Lung (tissue), 12 donors: ENCODE data around the gene FANCC. TPM values are rescaled to one million over a fixed set of nuclear protein-coding genes. Genes with fewer than 3 reads are reported as not detected.

Experiments
- ATAC-seq: fragments of 200-7000 bp; cut with Tn5 transposase; one replicate; pipeline ENCODE4 v1.9.1; 2020; ENCODE audit warnings: moderate number of reproducible peaks; ENCODE audit not compliant: insufficient read depth, low FRiP score
- DNase-seq, 3 donors: peaks; one replicate each; pipeline ENCODE4 v3.0.0-alpha.2; 2013 to 2017
- H3K27ac ChIP-seq, 2 donors: one replicate each; pipeline ENCODE4 v1.5.1; 2013; ENCODE audit warnings: mild to moderate bottlenecking in 2 of 2, moderate library complexity in 2 of 2, control low read depth in 1 of 2, inconsistent platforms in 1 of 2, low read depth in 1 of 2, low read length in 1 of 2
- H3K27me3 ChIP-seq, 3 donors: one replicate each; pipeline ENCODE4 v1.5.1; 2013; ENCODE audit warnings: low read length in 2 of 3; ENCODE audit not compliant: control insufficient read depth in 3 of 3, insufficient read depth in 3 of 3
- H3K36me3 ChIP-seq, 4 donors: one replicate each; pipeline ENCODE4 v1.5.1; 2013; ENCODE audit warnings: low read length in 4 of 4, mild to moderate bottlenecking in 1 of 4, moderate library complexity in 1 of 4; ENCODE audit not compliant: control insufficient read depth in 4 of 4, insufficient read depth in 4 of 4
- H3K4me1 ChIP-seq, 5 donors: one replicate each; pipeline ENCODE4 v1.5.1; 2013; ENCODE audit warnings: low read length in 5 of 5, mild to moderate bottlenecking in 2 of 5, moderate library complexity in 1 of 5; ENCODE audit not compliant: control insufficient read depth in 5 of 5, insufficient read depth in 5 of 5
- H3K4me3 ChIP-seq: one replicate; pipeline ENCODE4 v1.5.1; 2013; ENCODE audit warnings: mild to moderate bottlenecking, control low read depth, moderate library complexity
- H3K9ac ChIP-seq, 2 donors: one replicate each; pipeline ENCODE4 v1.5.1; 2013; ENCODE audit warnings: low read length in 2 of 2, control low read depth in 1 of 2; ENCODE audit not compliant: insufficient read depth in 1 of 2
- H3K9me3 ChIP-seq, 4 donors: one replicate each; pipeline ENCODE4 v1.5.1; 2013; ENCODE audit warnings: low read length in 3 of 4, mild to moderate bottlenecking in 1 of 4, moderate library complexity in 1 of 4; ENCODE audit not compliant: control insufficient read depth in 4 of 4, insufficient read depth in 3 of 4
- WGBS, 2 donors: extraction: QIAGEN DNeasy Blood & Tissue Kit; methylation state at CpG; one replicate each; pipeline ENCODE4 v1.1.7; 2013; 5-methylcytosine and 5-hydroxymethylcytosine counted together
- polyA plus RNA-seq, 2 donors: library from polyadenylated mRNA; stranded (reverse); fragments of 200-250 nt; gene quantifications; one replicate each; pipeline ENCODE4 v1.2.1, GENCODE V29; 2013
- total RNA-seq, 2 donors: library from RNA; depleted of rRNA in 1 of 2; stranded (reverse); fragments of >200 nt in 1 of 2; gene quantifications; one replicate each; pipeline ENCODE4 v1.2.1, GENCODE V29; 2014 to 2021
- TF ChIP-seq, protein P1 (sequence below): IDR thresholded peaks from 2 replicates; pipeline ENCODE4 v1.5.1; 2012; ENCODE audit warnings: mild to moderate bottlenecking; ENCODE audit errors: control extremely low read depth, extremely low read depth
- donor health status: control.
- donor health status: control.
- donor health status: Bipolar disorder and iron deficiency.
- donor health status: healthy.
- donor health status: DM: yes; HTN: yes; CAD: no.

FANCC gene
- total and polyA plus RNA-seq, 4 donors, result 4.4 to 20.0 (median 8.7) TPM

DNA sequence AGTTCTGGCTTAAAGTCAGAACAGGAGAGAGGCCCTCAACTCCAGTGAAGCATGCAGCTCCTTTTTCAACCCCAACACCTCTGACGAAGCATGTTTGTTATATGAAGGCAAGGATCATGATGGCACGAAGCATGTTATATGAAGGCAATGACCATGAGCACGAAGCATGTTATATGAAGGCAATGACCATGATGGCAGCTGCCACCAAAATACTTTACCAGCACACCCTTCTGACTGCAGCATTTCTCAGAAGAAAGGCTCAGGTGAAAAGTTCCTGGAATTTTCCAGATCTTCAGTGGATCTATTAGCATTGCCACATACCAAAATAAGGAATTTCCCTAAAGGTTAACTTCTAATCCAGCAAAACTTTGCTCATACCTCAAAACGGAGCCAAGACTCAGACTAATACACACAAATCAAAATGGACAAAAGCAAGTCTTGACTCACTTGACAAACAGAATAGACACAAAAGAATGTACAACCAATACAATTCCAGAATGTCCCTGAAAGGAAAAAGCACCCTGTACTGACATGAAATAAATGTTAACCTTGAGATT, 217.4 kb downstream of the FANCC start:
- Histone ChIP-seq H3K27me3 (no peaks in the 10 kb centered on the region), H3K4me3 (no peak overlapping the region), H3K27ac (peak overlapping the region in 1 of 2 donors; percentile 4), H3K36me3 (peaks cover 0 to 23% (median 11%) of the 10 kb centered on the region in 4 donors), H3K9me3 (peaks cover 0 to 2% (median 0%) of the 10 kb centered on the region in 4 donors), H3K4me1 (peaks cover 0 to 19% (median 4%) of the 10 kb centered on the region in 5 donors), H3K9ac (no peak overlapping the region)
- ATAC-seq (no peak), DNase-seq (no peak)
- 82 to 90% methylated on average over 4 of the region's 4 CpGs for WGBS, 2 donors
- TF ChIP-seq, protein P1, sequence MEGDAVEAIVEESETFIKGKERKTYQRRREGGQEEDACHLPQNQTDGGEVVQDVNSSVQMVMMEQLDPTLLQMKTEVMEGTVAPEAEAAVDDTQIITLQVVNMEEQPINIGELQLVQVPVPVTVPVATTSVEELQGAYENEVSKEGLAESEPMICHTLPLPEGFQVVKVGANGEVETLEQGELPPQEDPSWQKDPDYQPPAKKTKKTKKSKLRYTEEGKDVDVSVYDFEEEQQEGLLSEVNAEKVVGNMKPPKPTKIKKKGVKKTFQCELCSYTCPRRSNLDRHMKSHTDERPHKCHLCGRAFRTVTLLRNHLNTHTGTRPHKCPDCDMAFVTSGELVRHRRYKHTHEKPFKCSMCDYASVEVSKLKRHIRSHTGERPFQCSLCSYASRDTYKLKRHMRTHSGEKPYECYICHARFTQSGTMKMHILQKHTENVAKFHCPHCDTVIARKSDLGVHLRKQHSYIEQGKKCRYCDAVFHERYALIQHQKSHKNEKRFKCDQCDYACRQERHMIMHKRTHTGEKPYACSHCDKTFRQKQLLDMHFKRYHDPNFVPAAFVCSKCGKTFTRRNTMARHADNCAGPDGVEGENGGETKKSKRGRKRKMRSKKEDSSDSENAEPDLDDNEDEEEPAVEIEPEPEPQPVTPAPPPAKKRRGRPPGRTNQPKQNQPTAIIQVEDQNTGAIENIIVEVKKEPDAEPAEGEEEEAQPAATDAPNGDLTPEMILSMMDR, result no peak

DNA sequence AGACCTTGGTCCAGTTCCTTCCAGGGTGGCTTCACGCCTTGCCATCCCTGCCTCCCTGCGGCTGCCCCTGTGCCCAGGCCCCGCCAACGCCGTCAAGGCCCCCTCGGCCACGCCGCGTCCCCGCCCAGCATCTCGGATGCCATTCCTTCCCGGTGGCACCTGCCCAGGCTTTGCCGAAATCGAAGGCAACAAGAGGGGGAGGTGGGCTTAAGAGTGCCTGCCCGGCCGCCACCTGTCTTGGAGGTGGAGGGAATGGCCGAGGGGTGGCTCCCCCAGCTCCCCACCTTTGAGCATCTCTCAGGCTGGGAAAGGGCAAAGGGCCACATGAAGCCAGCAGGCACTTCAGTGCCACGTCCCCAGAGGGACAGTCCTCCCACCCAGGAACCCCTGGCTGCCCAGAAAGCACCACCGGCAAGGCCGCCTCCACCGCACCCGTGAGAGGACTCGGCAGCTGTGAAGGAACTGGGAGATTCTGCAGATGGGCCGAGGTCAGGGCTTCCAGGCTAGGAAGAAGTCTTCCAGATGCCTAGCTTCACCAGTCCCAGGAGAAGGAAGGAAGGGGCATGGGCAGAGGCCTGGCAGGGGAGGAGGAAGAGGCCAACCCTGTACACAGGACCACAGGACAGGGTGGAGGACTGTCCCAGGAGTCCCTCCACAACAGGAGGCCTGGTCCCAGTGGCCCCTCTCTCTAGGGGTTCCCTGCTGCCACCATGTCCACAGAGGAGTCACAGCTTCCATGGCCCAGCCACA, 218.0 kb downstream of the FANCC start:
- H3K4me1 ChIP-seq, result peaks cover 0 to 21% (median 4%) of the 10 kb centered on the region in 5 donors

DNA sequence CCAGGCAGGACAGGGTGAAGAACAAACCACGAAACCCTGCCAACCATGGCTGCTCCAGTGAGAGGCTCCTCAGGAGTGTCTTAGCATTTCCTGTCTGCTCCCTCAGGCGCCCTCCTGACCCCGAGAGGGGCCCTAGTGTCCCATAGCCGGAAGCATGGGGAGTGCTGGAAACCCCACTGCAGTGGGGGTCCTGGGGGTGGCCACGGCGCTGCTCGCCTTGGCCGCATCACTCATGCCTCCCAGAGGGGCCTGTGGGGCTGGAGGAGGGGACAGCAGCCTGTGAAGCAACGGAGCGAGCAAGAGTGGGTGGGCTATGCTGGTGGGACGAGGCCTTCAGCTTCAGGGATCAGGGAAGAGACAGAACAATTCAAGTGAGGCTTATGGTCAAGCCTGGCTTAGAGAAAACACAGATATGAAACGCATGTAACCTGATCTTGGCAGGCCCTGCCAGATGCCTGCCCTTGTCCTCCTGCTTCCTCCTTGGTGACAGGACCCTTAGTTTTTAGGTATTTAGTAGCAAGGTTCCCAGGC, 219.1 kb downstream of the FANCC start:
- Histone ChIP-seq H3K9ac (no peak overlapping the region), H3K27me3 (no peaks in the 10 kb centered on the region), H3K9me3 (peaks cover 0 to 2% (median 0%) of the 10 kb centered on the region in 4 donors), H3K27ac (peak overlapping the region in 1 of 2 donors; percentile 26), H3K4me1 (peaks cover 0 to 18% (median 4%) of the 10 kb centered on the region in 5 donors), H3K36me3 (peaks cover 0 to 19% (median 12%) of the 10 kb centered on the region in 4 donors), H3K4me3 (no peak overlapping the region)
- DNase-seq, result peak in 2 of 3 donors; percentile 60 to 67
- 77 to 78% methylated on average over 12 of the region's 12 CpGs for WGBS, 2 donors
- ATAC-seq, result no peak
- TF ChIP-seq, protein P1, result no peak

More for the DNA sequence above, 218.0 kb downstream of the FANCC start:
- ATAC-seq (no peak), DNase-seq (no peak)
- 95 to 97% methylated on average over 24 of the region's 24 CpGs for WGBS, 2 donors
- Histone ChIP-seq H3K27me3 (no peaks in the 10 kb centered on the region), H3K36me3 (peaks cover 0 to 23% (median 12%) of the 10 kb centered on the region in 4 donors), H3K27ac (peak overlapping the region in 1 of 2 donors; percentile 4), H3K9ac (no peak overlapping the region), H3K9me3 (peaks cover 0 to 2% (median 0%) of the 10 kb centered on the region in 4 donors), H3K4me3 (no peak overlapping the region)
- TF ChIP-seq, protein P1, result no peak
